Measurements from ENCODE around the gene CTIF.
"Not testable (repeated sequence)": the region's sequence is repeated elsewhere in the genome, so short reads cannot be mapped to it uniquely, and the experiment has no call there.

The CTIF gene

DNA sequence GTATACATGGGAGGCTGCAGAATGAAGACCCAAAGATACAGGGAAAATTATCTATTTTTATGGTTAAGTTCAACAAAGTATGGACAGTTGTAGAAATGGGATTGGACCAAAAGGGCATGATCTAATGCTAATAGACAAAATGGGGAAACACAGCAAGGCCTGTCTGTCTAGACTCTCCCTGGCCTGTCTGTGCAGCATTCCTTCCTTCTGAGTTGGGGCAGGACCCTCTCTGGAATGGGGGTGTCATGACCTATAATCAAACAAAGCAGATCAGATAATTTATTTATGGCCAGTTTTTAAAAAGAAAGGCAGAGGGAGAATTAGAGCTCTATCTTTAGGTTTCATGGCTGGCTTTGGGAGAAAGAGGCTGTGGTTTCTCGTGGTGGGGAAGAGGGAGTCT lies 104.4 kb downstream of the CTIF start:
- no peak for DNase-seq (ENCODE audit: low spot score)

DNA sequence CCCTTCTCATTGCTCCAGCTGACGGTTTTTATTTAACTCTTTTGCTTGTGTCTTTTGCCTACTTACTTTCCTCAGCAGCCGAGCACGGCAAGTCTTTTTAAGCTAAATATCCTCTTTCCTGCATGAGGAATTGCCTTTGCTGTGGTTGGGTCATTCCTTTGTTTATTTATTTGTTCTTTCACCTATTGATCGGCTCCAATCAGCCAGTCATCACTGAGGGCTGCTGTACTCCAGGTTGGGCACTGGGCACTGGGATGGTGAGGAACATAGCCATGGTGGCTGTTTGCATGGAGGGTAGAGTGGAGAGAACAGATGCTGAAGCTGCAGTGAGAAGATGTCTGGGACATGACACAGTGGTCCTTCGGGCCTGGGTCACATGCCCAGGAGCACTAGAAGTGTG lies 105.2 kb downstream of the CTIF start:
- no peak for DNase-seq (ENCODE audit: low spot score)

DNA sequence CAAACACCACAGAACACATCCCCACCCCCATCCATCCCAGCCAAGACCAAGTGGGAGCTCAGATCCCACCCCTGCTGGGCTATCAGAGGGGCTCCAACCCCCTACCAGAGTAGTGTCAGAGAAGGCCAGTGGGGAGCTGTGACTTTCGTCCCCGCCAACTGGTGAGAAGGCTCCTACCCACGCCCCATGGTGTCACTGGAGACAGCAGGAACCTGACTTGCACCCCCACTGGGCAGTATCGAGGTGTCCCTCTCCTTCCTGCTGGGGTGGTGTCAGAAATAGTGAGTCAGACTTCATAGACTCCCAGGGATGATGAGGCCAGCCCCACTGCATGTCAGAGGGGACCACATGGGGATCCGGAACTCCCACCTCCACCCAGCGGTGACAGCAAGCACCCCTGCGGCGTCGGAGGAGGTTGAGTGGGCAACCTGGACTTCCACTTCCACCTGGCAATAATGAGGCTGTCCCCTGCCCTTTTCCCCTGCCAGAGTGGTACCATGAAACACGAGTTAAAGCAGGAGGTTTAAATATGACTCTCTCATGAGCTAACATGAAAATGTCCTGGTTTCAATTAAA lies 106.7 kb downstream of the CTIF start:
- DNase-seq (ENCODE audit: low spot score) = no peak

DNA sequence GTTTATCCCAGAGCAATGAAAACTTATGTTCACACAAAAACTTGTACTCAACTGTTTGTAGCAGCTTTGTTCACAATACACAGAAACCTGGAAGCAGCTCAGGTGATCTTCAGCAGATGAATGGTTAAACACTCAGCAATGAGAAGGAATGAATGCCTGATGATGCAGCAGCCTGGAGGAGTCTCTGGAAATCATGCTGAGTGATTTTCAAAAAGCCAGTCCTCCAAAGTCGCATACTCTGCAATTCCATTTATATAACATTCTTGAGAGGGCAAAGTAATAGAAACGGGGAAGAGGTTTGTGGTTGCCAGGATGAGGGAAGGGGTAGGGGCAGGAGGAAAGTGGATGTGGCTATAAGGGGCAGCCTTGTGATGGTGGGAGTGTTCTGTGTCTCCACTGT lies 108.1 kb downstream of the CTIF start:
- DNase-seq (ENCODE audit: low spot score) = no peak

DNA sequence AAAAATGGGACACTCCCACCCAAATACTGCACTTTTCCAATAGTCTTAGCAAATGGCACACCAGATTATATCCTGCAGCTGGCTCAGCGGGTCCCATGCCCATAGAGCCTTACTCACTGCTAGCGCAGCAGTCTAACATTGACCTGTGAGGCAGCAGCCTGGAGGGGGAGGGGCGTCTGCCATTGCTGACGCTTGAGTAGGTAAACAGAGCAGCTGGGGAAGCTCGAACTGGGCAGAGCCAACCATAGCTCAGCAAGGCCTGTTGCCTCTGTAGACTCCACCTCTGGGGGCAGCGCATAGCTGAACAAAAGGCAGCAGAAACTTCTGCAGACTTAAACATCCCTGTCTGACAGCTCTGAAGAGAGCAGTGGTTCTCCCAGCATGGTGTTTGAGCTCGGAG lies 110.4 kb downstream of the CTIF start:
- DNase-seq (ENCODE audit: low spot score) = no peak

DNA sequence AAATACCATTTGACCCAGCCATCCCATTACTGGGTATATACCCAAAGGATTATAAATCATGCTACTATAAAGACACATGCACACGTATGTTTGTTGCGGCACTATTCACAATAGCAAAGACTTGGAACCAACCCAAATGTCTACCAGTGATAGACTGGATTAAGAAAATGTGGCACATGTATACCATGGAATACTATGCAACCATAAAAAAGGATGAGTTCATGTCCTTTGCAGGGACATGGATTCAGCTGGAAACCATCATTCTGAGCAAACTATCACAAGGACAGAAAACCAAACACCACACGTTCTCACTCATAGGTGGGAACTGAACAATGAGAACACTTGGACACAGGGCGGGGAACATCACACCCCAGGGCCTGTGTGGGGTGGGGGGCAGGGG lies 115.8 kb downstream of the CTIF start:
- not testable (repeated sequence) for DNase-seq (ENCODE audit: low spot score)

DNA sequence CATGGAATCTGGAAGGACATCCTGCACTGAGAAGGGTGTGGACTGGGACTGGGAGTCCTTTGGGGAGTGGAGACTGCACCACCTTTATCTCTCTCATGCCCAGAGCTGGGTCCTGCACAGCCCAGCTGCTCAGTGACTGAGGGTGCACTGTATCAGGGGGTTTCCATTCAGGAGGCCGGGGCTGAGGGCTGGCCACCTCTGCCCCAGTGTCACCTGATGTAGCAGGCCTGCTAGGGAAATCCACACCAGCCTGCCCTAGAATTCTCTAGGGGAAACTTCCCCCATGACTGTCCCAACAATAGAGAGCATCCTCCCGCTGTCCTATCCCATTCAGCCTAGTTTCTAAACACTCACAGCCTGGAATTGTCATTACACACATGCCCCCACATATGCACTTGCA lies 116.7 kb downstream of the CTIF start:
- DNase-seq (ENCODE audit: low spot score) = no peak

DNA sequence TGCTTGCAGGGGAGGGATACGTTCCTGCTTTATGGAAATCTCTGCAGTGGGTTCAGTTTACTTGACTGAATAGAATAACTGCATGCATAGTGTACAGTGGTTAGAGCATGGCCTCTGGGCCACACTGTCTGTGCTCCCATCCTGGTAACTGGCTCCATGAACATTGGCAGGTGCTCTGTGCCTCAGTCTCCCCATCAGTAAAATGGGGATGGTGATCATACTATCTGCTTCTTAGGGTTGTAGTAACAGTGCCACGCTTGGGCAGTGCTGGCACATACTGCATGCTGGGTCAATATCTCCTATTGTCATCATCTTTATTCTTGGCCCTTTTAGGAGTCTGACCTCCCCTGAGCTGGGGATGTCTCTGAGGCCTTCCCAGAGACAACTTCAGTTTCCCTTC lies 117.3 kb downstream of the CTIF start:
- no peak for DNase-seq (ENCODE audit: low spot score)

DNA sequence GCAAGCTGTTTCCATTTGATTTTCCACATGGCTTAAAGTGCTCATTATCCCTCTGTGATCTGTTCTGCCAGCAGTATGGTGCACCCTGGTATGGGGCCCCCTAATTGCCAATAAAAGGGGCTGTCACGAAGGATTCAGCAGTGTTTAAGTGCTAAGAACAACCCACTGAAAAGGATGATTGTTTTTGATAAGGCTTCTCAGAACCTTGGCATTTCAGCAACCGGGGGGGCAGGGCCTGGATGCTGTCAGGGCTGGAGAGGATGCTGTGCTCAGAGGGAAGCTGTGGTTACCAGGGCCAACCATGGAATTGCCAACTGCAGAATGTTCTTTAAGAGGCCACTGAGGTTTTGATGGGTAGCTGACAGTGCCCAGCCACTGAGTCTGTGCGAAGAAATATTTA lies 117.8 kb downstream of the CTIF start:
- no peak for DNase-seq (ENCODE audit: low spot score)

DNA sequence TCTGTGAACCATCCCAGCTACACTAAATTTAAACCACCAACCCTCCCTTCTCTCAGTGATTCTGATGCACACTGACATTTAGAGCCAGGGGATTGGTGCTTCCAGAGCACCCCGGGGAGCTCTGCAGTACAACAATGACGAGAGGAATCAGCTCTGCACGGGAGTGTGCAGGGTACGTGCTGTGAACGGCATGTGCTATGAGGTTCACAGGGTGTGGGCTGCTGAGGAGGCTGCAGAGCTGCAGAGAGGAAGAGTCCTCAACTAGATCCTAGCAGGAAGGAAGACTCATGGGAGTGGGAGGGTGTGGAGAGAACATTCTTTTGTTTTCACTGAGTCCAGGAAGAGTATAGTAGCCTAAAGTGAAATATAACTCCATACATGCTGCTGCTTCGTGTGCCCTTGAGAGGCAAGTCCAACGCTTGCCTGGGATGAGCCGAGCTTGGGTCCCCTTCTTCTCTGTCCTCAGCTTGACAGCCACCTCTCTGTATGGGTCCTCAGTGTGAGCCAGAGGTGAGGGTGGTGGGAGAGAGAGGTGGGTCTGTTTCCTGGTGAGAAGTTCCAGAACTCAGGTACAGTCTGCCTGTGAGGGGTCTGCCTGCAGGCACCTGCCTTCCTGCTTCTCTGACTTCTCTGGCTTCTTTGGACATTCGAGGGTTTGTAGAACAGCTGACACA lies 118.8 kb downstream of the CTIF start:
- DNase-seq (ENCODE audit: low spot score) = no peak

DNA sequence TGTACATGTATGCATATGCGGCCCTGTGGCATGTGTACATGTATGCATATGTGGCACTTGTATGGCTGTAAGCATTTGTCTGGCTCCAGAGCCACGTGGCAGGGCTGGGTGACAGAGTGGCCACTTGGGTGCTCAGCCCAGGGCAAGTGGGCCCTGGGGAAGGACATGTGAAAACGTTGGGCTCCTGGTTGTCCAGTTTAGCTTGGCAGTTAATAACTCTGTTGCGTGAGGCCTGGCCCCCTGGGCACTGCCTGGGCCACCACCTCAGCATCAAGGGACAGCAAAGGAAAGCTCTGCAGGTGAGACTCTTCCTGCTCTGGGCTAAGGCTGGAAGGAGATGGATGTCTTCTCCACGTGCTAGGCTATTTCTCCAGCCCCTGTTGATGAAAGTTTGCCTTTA lies 119.9 kb downstream of the CTIF start:
- no peak for DNase-seq (ENCODE audit: low spot score)

DNA sequence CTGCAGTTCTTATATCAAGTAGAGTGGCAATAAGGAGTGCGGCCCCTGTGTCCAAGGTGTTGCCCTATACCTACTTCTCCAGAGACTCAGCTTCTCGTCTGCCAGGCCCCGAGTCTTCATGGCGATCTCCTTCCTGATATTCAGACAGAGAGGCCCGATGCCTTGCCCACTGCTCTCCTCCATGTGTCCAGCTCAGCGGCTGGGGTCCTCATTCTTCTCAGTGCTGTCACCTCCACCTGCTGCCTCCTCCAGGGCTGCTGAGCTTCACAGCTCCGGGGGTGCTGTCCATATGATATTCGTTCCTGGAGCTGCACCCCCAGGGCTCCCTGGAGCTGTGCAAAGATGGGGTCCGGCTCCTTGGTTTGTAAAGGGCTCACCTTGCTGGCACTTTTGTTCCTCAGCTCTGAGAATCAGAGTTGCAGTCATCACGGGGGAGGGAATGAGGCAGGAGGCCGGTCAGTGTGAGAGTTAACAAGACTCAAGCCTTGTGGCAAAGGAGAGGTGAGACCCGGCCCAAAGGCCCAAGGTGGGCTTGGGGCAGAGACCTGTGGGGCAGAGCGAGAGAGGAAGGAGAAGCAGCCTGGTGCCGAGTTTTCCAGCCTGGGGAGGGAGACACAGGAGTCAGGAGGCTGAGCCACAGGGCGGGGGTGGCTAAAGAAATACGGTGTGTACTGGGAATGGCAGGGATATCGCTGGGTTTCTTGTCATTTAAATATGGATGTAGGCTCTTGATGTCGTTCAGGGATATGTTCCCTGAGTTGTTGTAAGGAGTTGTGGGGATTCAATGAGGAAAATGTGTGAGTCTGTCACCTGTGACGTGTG lies 120.6 kb downstream of the CTIF start:
- no peak for DNase-seq (ENCODE audit: low spot score)

DNA sequence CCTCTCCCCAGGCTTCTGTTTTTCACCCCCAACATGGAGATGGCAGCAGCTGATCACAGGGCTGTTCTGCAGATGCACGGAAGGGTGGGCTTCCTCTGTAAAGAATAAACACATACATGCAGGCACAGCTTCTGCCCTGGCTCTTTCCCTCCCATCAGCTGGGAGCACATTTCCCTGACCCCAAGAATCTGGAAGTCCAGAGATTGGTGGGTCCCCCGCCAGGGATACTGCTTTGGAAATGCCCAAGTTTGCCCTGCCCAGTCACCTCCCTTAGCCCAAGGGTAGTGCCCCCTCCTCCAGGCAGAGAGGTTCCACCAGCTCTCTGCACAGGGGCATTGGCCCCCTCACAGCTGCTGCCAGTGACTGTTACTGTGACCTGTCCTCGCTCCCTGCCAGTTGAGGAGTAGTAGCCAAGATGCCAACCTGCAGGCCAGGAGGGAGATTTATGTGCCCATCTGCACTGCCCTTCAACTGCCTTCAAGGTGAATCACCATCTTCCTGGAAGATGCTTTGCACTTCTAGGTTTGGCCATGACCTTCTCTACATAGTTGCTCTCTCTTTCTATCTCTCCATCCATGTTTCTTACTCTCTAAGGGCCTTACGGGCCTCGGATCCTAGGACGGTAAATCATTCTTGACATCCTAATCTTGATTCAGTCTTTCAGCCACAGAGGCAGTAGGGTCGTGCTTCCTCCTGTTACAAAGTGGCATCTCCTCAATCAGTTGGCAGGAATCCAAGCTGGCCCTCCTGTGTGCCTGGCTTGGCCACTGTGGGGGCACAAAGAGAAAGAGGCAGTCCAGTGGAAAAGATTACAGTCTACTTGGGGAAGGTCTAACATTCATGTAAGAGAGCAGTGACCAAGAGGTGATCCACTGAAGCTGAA lies 121.8 kb downstream of the CTIF start:
- DNase-seq (ENCODE audit: low spot score) = no peak

DNA sequence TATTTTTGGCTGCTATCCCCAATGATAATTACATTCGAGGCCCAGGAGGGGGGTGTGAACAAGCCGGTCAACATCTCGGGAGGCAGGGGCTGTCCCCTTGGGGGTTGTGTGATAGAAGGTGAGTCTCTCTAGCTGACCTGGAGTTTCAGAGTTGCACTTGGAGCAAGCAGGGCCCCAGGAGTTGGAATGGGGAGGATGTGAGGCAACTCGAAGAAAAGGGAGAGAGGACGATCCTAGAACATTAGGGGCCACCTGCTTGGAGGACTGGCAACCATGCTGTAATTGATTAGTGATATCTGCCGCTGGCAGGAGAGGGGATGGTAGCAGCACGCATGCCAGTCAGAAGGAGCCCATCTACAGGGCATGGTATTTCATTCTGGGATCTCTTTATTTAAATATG lies 122.6 kb downstream of the CTIF start:
- no peak for DNase-seq (ENCODE audit: low spot score)

DNA sequence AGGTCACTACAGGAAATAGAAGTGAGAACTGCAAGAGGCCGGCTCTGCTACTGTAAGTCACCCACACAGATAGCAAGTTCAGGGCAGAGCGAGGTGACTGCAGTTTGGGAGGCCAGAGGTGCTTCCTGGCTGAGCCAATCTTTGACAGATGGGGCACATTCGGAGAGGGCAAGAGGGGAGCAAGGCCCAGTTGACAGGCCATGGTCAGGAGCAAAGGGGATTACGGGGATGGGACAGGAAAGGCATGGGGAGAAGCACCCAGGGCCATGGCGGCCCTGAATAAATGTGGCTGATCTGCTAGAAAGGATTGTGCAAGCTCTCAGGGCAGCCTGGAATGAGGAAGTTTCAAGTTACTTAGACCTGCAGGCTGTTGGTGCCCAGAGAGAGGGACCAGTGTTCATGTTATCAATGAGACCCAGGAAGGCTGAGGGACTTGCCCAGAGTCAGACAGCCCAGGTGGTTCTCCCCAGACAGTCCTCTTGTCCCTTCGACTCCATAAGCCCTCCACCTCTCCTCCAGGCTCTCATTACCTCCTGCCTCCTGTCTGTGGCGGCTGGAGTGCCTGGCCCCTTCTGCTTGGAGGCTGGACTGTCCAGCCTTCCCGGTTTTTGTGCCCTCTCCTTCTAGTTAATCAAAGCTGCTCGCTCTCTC lies 123.3 kb downstream of the CTIF start:
- DNase-seq (ENCODE audit: low spot score) = peak; percentile 65

DNA sequence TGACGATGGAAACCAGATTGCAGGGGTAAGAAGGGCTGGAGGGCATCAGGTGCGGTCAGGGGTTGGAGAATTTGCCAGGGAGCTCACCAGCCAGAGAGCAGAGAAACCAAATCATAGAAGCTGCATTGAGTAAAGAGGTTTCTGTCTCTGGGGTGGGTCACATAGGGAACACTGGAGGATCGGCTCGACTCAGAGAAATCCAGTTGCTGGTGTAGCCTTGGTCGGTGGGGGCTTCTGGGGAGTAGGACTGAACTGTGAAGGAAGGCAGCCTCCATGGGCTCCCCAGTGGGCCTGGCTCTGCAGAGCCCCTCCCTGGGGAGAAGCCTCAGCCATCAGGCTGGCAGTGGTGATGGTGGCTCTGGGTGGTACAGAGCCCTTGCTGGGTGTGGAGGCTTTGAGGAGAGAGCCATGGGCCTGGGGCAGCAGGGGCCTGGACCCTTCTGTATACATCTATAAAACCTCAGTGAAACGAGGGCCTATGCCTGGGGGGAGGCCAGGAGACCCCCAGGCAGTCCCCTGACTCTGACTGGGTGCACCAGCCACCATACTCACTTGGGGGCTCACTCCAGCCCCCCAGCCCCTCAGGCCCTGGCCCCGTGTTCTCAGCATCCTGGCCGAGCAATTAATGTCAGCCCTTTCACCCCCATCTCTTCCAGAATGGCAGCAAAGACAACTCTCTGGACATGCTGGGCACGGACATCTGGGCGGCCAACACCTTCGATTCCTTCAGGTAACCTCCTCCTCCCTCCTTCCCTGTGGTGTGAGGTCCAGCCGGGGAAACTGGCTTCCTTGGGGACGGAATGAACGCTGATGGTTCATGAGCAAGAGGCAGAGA lies 124.5 kb downstream of the CTIF start:
- no peak for DNase-seq (ENCODE audit: low spot score)

DNA sequence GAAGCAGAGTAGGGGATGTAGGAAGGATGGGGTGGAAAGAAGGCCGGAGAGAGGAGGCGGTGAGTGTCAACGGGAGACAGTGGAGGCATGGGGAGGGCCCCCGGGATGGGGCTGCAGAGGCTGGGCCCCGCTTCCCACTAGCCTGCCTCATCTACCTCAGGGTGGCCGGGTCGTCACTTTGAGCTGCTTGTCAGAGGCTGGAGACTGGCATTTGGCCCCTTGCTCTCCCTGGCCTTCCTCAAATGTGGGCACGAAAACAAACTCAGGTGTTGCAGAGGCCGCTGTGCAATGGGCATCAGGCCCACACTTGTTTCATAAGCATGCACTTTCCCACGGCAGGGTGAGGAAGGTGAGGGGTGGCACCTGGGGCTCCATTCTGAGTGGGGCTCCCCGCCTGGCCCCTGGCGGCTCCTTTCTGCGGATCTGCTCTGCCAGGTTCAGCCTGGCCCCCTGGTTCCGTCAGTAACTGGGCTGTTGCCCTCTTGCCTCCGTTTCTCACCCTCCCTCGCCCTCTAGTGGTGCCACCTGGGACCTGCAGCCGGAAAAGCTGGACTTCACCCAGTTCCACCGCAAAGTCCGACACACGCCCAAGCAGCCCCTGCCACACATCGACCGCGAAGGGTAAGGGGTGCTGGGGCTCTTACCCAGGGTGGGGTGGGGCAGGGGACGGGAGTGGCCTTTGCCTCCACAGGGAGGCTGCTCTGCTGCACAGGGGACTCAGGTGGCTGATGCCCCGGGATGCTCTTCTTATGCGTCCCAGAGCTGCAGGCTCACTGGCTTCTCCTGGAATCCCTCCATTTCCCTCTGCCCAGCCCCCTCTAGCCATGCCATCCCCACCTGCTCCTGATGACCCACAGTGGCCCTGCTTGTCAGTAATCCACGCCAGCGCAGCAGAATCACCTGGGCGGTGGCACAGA lies 125.4 kb downstream of the CTIF start:
- peak; percentile 45 for DNase-seq (ENCODE audit: low spot score)

DNA sequence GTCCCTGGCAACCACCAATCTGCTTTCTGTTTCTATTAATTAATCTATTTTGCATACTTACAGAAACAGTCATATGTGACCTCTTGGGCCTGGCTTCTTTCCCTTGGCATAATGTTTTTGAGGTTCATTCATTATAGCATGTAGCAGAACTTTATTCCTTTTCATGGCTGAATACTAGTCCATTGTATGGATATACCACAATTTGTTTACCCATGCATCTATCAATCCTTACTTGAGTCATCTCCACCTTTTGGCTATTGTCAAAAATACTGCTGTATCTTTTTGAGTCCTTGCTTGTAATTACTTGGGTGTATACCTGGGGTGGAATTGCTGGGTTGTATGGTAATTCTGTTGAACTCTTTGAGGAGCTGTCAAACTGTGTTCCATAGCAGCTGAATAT lies 126.8 kb downstream of the CTIF start:
- DNase-seq (ENCODE audit: low spot score) = no peak

DNA sequence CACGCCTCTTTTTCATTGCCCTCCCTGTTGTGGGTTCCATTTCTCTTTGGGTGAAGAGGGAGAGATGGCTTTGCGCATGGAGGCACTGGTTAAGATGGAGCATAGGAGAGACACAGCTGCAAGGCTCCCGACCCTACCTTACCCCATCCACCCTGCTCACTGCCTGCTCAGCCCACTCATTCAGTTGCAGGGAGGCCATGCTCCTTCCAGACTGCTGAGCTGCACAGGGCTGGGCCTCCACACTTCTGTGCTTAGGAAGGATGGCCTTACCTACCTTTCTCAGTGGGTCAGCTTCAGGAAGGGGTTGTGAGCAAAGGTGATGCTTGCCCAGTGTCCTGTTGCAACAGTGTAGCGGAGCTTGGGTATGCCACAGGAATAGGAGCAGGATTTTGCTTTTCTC lies 127.8 kb downstream of the CTIF start:
- no peak for DNase-seq (ENCODE audit: low spot score)
